Transverse colon (tissue), 4 donors: ENCODE data around the gene TRMT1. TPM values are rescaled to one million over a fixed set of nuclear protein-coding genes. Genes with fewer than 3 reads are reported as not detected.

Source experiments
- DNase-seq: peaks from one replicate; pipeline ENCODE4 v3.0.0-alpha.2; 2019
- H3K27ac ChIP-seq, 4 donors: fragments of 200-600 bp; sonication (generic); 2 replicates each; pipeline ENCODE4 v1.5.1; 2016 to 2018; ENCODE audit warnings: inconsistent platforms in 4 of 4
- H3K27me3 ChIP-seq: fragments of 200-600 bp; sonication (generic); 2 replicates; pipeline ENCODE4 v1.5.1; 2017; ENCODE audit warnings: inconsistent platforms
- H3K36me3 ChIP-seq, 4 donors: fragments of 200-600 bp; sonication (generic); 2 replicates each; pipeline ENCODE4 v1.5.1; 2017 to 2019; ENCODE audit warnings: inconsistent platforms in 4 of 4
- H3K4me1 ChIP-seq, 4 donors: fragments of 200-600 bp; sonication (generic); 2 replicates each; pipeline ENCODE4 v1.5.1; 2017 to 2020; ENCODE audit warnings: inconsistent platforms in 4 of 4
- H3K4me3 ChIP-seq, 4 donors: fragments of 200-600 bp; sonication (generic); 1 replicate in 1 of 4; 2 replicates in 3 of 4; pipeline versions ENCODE4 v1.5.1 to v1.6.1; 2017 to 2019; ENCODE audit warnings: inconsistent platforms in 4 of 4
- H3K9me3 ChIP-seq, 2 donors: fragments of 200-600 bp; sonication (generic); 2 replicates each; pipeline ENCODE4 v1.5.1; 2017 to 2019; ENCODE audit warnings: inconsistent platforms in 2 of 2
- EP300 ChIP-seq: sonication (generic); formaldehyde crosslinking; IDR thresholded peaks from one replicate; pipeline ENCODE4 v1.6.1; 2017; ENCODE audit warnings: antibody characterized with exemption, low read depth
- POLR2A ChIP-seq: fragments of 450-650 bp; IDR thresholded peaks from one replicate; pipeline ENCODE4 v1.6.1; 2016; ENCODE audit warnings: antibody characterized with exemption, mild to moderate bottlenecking, moderate library complexity
- POLR2AphosphoS5 ChIP-seq, 3 donors: sonication (generic); formaldehyde crosslinking; IDR thresholded peaks; one replicate each; pipeline ENCODE4 v1.6.1; 2016; ENCODE audit warnings: antibody characterized with exemption in 3 of 3
- WGBS, 2 donors: methylation state at CpG; one replicate each; pipeline ENCODE4 v1.1.5; 2018; ENCODE audit warnings: low coverage in 1 of 2; 5-methylcytosine and 5-hydroxymethylcytosine counted together
- in situ Hi-C, 4 donors: fragments of 200-750 bp; cut with MboI; loops; one replicate each; pipeline versions ENCODE4 v1.15.0 to v1.15.1; 2017; ENCODE audit warnings: low sequenced_read_pairs in 3 of 4, low pct_ligation_motif_present in 1 of 4, low pct_unique_long_range_greater_than_20kb in 1 of 4
- intact Hi-C: fragments of 100-400 bp; cut with DNase I; formaldehyde crosslinking; loops from one replicate; pipeline ENCODE4 v1.15.1; 2023; ENCODE audit warnings: low total_unique reads
- total RNA-seq, 4 donors: library from RNA; depleted of rRNA; stranded (reverse); fragments of >200 nt; gene quantifications; one replicate each; pipeline ENCODE4 v1.1.0, GENCODE V29; 2016
- TF ChIP-seq, protein P1 (sequence below), 5 experiments: fragments of 200-600 bp in 3 of 5; fragments of 450-650 bp in 2 of 5; sonication (generic) in 3 of 5; IDR thresholded peaks; 1 replicate in 2 of 5; 2 replicates in 3 of 5; pipeline ENCODE4 v1.5.1; 2016 to 2017; ENCODE audit warnings: antibody characterized with exemption in 5 of 5, inconsistent platforms in 3 of 5, mild to moderate bottlenecking in 2 of 5, moderate library complexity in 1 of 5

TRMT1 gene
- total RNA-seq, 4 donors from 2014 or later = 26.6 to 199 (median 60.7) TPM

DNA sequence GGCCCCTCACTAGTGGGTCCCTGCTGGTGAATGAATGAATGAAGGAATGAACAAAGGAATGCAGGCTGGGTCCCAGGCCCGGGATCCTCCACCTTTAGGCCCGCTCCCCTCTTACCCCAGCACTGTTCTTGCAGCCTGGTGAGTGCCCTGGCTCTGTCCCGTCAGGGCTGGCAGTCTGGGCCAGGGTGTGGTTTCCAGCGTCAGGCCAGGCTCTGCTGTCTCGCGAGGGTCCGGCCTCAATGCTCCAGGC lies 14.2 kb downstream of the TRMT1 start:
- no peak for DNase-seq
- peaks cover 32 to 53% (median 45%) of the 10 kb centered on the region in 4 donors for H3K4me1 ChIP-seq
- WGBS, 2 donors = 11% methylated on average over 7 of the region's 7 CpGs; no CpG with 5 or more reads in 1 of the 2 donors
- H3K9me3 ChIP-seq = no peaks in the 10 kb centered on the region
- H3K36me3 ChIP-seq = peaks cover 0 to under 1% (median 0%) of the 10 kb centered on the region in 4 donors
- in situ Hi-C loops = loop anchor here in 1 of 4 donors (25.0 kb wide), 1 partner anchor 160 kb away; no protein-coding TSS in a partner anchor
- H3K27ac ChIP-seq = peak overlapping the region; percentile 78 to 93 (median 90)
- H3K4me3 ChIP-seq = peak overlapping the region; percentile 17 to 51 (median 27)
- intact Hi-C loops = no loop called here
- TF ChIP-seq, protein P1, sequence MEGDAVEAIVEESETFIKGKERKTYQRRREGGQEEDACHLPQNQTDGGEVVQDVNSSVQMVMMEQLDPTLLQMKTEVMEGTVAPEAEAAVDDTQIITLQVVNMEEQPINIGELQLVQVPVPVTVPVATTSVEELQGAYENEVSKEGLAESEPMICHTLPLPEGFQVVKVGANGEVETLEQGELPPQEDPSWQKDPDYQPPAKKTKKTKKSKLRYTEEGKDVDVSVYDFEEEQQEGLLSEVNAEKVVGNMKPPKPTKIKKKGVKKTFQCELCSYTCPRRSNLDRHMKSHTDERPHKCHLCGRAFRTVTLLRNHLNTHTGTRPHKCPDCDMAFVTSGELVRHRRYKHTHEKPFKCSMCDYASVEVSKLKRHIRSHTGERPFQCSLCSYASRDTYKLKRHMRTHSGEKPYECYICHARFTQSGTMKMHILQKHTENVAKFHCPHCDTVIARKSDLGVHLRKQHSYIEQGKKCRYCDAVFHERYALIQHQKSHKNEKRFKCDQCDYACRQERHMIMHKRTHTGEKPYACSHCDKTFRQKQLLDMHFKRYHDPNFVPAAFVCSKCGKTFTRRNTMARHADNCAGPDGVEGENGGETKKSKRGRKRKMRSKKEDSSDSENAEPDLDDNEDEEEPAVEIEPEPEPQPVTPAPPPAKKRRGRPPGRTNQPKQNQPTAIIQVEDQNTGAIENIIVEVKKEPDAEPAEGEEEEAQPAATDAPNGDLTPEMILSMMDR (IDR thresholded peaks at IDR 0.05) = no peak
- TF ChIP-seq POLR2A (no peak), POLR2AphosphoS5 (IDR thresholded peaks at IDR 0.05) (no peak), EP300 (no peak)
- no peaks in the 10 kb centered on the region for H3K27me3 ChIP-seq

DNA sequence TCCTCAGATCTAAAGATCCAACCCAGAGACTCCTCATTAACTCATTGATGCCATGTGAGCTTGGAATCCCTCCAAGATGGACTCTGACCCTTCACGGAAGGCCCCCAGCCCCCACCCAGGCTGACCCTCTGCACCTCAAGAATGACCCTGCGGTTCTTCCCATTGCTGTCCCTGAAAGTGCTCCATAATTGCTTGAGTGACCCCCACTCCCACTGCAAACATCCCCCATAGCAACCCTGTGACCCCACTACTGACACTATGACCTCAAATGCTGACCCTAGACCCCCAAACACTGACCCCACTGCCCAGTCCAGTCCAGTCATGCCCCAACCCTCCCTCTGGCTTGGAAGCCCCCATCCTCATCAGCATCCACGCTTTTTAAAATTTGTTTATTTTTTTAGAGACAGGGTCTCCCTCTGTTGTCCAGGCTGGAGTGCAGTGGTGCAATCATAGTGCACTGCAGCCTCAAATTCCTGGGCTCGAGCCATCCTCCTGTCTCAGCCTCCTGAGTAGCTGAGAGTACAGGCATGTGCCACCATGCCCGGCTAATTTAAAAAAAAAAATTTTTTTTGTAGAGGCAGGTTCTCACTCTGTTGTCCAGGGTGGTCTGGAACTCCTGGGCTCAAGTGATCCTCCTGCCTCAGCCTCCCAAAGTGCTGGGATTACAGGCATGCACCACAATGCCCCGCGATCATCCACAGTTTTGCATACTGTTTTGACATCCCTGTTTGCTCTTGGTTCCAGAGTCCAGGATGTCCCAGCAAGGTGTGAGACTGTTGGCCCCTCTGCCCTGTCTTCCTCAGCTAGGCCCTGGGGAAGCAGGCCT lies 14.7 kb downstream of the TRMT1 start:
- TF ChIP-seq POLR2AphosphoS5 (IDR thresholded peaks at IDR 0.05) = no peak
- no peak for TF ChIP-seq EP300
- TF ChIP-seq, protein P1 (IDR thresholded peaks at IDR 0.05) = no peak
- no peak for TF ChIP-seq POLR2A
- no peak for DNase-seq
- Histone ChIP-seq H3K27ac (peak overlapping the region; percentile 78 to 93 (median 90)), H3K4me3 (peak overlapping the region in 3 of 4 donors; percentile 18 to 51 (median 36)), H3K27me3 (no peaks in the 10 kb centered on the region), H3K36me3 (no peaks in the 10 kb centered on the region), H3K9me3 (no peaks in the 10 kb centered on the region), H3K4me1 (peaks cover 33 to 55% (median 46%) of the 10 kb centered on the region in 4 donors)
- WGBS, 2 donors = 63 to 73% methylated on average over 2 to 7 of the region's 7 CpGs
- intact Hi-C loops = no loop called here
- in situ Hi-C loops = loop anchor here in 1 of 4 donors (25.0 kb wide), 1 partner anchor 160 kb away; no protein-coding TSS in a partner anchor

DNA sequence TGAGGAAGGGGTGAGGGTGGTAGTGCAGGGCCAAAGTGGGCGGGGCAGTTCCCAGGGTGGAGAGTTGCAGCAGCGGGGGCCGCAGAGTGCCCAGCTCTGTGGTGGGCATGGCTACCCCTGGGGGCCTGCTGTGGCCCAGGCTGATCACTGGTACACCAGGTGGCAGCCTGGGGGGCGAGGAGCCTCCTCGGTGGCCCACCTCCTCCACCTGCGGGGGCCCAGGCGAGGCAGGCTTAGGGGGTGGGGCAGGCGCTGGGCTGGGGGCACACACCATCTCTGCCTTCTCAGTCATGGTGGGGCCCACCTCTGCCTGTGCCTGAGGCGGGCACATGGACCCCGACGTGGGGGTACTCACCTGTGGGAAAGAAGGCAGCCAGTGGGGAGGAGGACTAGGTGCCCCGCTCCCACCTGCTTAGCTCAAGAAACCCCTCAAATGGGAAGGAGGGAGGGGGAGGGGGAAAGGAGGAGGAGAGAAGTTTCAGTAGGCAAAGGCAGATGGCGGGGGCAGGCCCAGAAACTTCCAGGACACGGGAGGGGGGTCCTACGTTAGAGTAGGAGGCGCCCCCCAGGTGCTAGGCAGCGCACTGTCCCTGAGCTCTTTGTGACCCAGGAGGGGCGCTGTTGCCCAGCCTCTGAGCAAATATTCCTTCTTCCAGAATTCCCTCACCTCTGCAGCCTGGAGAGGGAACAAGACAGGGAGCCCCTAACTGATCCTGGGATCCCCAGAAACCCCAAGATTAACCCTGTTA lies 15.5 kb downstream of the TRMT1 start:
- in situ Hi-C loops = loop anchor here in 1 of 4 donors (25.0 kb wide), 1 partner anchor 161 kb away; no protein-coding TSS in a partner anchor
- H3K27me3 ChIP-seq = no peaks in the 10 kb centered on the region

More for the DNA sequence above, 15.5 kb downstream of the TRMT1 start:
- no peak for DNase-seq
- 61% methylated on average over 16 of the region's 18 CpGs; no CpG with 5 or more reads in 1 of the 2 donors for WGBS, 2 donors
- H3K4me1 ChIP-seq = peaks cover 33 to 59% (median 50%) of the 10 kb centered on the region in 4 donors
- no peak for TF ChIP-seq POLR2A
- TF ChIP-seq, protein P1 (IDR thresholded peaks at IDR 0.05) = peak in 4 of 5 experiments; percentile 13 to 32 (median 20)
- no peak for TF ChIP-seq EP300
- TF ChIP-seq POLR2AphosphoS5 (IDR thresholded peaks at IDR 0.05) = no peak
- no peaks in the 10 kb centered on the region for H3K9me3 ChIP-seq
- intact Hi-C loops = no loop called here
- H3K4me3 ChIP-seq = peak overlapping the region in 2 of 4 donors; percentile 36 to 51
- no peaks in the 10 kb centered on the region for H3K36me3 ChIP-seq
- peak overlapping the region; percentile 78 to 93 (median 90) for H3K27ac ChIP-seq
